Activated CD4-positive, alpha-beta T cell treated with anti-CD3 and anti-CD28 coated beads, Interleukin-2, amount 10 ng/mL, durations not matched to agents 24 days and 14 days (primary cell): Measurements from ENCODE around the gene PSMA8. TPM values are rescaled to one million over a fixed set of nuclear protein-coding genes. Genes with fewer than 3 reads are reported as not detected.

Experiments used
- DNase-seq: peaks from one replicate; pipeline ENCODE4 v3.0.0; 2022
- H3K27ac Mint-ChIP-seq: one replicate; pipeline ENCODE4 v1.8.0; 2022; ENCODE audit warnings: mild to moderate bottlenecking, mixed read lengths
- H3K27me3 Mint-ChIP-seq: one replicate; pipeline ENCODE4 v1.8.0; 2022; ENCODE audit warnings: mixed read lengths
- H3K36me3 Mint-ChIP-seq: one replicate; pipeline ENCODE4 v1.8.0; 2022; ENCODE audit warnings: low read depth, mild to moderate bottlenecking, mixed read lengths
- H3K4me1 Mint-ChIP-seq: one replicate; pipeline ENCODE4 v1.8.0; 2021; ENCODE audit warnings: mixed read lengths
- H3K4me3 Mint-ChIP-seq: one replicate; pipeline ENCODE4 v1.8.0; 2022; ENCODE audit warnings: mild to moderate bottlenecking, moderate library complexity, mixed read lengths
- H3K9me3 Mint-ChIP-seq: one replicate; pipeline ENCODE4 v1.8.0; 2021; ENCODE audit warnings: mixed read lengths
- intact Hi-C: fragments of 100-400 bp; cut with micrococcal nuclease; formaldehyde crosslinking; loops from one replicate; pipeline ENCODE4 v1.15.1; 2023
- total RNA-seq: library from RNA; stranded (reverse); gene quantifications from 2 replicates; pipeline ENCODE4 v1.2.3, GENCODE V29; 2022

The PSMA8 gene
- total RNA-seq: 0.80 and 0.93 TPM in 2 replicates

GRCh38 chr18:26133652-26134051, at the start of gene PSMA8:
TSS of gene PSMA8 (plus strand) at chr18:26133869. CDS start at chr18:26133966, 97 bp downstream.
- no peaks in the 10 kb centered on the region for H3K9me3 Mint-ChIP-seq
- H3K4me1 Mint-ChIP-seq: peaks cover 2% of the 10 kb centered on the region
- H3K36me3 Mint-ChIP-seq: no peaks in the 10 kb centered on the region
- peak within 1 kb of the TSS; percentile 80 for H3K4me3 Mint-ChIP-seq
- DNase-seq: peak; percentile 84
- no peaks in the 10 kb centered on the region for H3K27me3 Mint-ChIP-seq
- intact Hi-C loops: no loop called here
- peak within 1 kb of the TSS; percentile 83 for H3K27ac Mint-ChIP-seq

- Mint-ChIP-seq H3K27me3 (no peaks in the 10 kb centered on the region), H3K36me3 (peaks cover 58% of the 10 kb centered on the region), H3K27ac (no peak overlapping the region), H3K4me3 (no peak overlapping the region), H3K4me1 (peaks cover 23% of the 10 kb centered on the region), H3K9me3 (no peaks in the 10 kb centered on the region)
- intact Hi-C loops: loop anchor here (10.0 kb wide), 1 partner anchor 60 kb away; no protein-coding TSS in a partner anchor
- DNase-seq: no peak
These were observed 48.6 kb upstream of the PSMA8 start for GRCh38 chr18:26085056-26085455.

- DNase-seq: no peak
- Mint-ChIP-seq H3K9me3 (no peaks in the 10 kb centered on the region), H3K27ac (no peak overlapping the region), H3K4me3 (no peak overlapping the region), H3K4me1 (peaks cover 27% of the 10 kb centered on the region), H3K27me3 (no peaks in the 10 kb centered on the region), H3K36me3 (peaks cover 44% of the 10 kb centered on the region)
- intact Hi-C loops: loop anchor here (10.0 kb wide), 1 partner anchor 62 kb away; no protein-coding TSS in a partner anchor
These were observed 46.7 kb upstream of the PSMA8 start for GRCh38 chr18:26086959-26087358.

GRCh38 chr18:26088487-26088886, 45.2 kb upstream of the PSMA8 start:
- peaks cover 23% of the 10 kb centered on the region for H3K4me1 Mint-ChIP-seq
- H3K27ac Mint-ChIP-seq: peak overlapping the region; percentile 47
- peaks cover 32% of the 10 kb centered on the region for H3K36me3 Mint-ChIP-seq
- H3K9me3 Mint-ChIP-seq: no peaks in the 10 kb centered on the region
- no peak for DNase-seq
- H3K4me3 Mint-ChIP-seq: peak overlapping the region; percentile 97
- H3K27me3 Mint-ChIP-seq: no peaks in the 10 kb centered on the region
- intact Hi-C loops: loop anchor here (2.0 to 10.0 kb wide), 2 partner anchors 32 to 64 kb away; no protein-coding TSS in a partner anchor

GRCh38 chr18:26089293-26090129, 44.2 kb upstream of the PSMA8 start:
- no peaks in the 10 kb centered on the region for H3K9me3 Mint-ChIP-seq
- H3K36me3 Mint-ChIP-seq: peaks cover 25% of the 10 kb centered on the region
- peak overlapping the region; percentile 97 for H3K27ac Mint-ChIP-seq
- DNase-seq: peak; percentile 68
- intact Hi-C loops: loop anchor here (1.0 to 10.0 kb wide), 4 partner anchors 33 to 455 kb away; partner anchors contain the start of genes KCTD1 and TAF4B
- peaks cover 19% of the 10 kb centered on the region for H3K4me1 Mint-ChIP-seq
- H3K27me3 Mint-ChIP-seq: no peaks in the 10 kb centered on the region
- H3K4me3 Mint-ChIP-seq: peak overlapping the region; percentile 97

- DNase-seq: peak; percentile 97
- Mint-ChIP-seq H3K9me3 (no peaks in the 10 kb centered on the region), H3K27ac (peak within 1 kb of the TSS; percentile 97), H3K4me3 (peak within 1 kb of the TSS; percentile 97), H3K4me1 (peaks cover 19% of the 10 kb centered on the region), H3K36me3 (peaks cover 19% of the 10 kb centered on the region), H3K27me3 (no peaks in the 10 kb centered on the region)
- intact Hi-C loops: loop anchor here (1.0 to 10.0 kb wide), 2 partner anchors 136 to 454 kb away; partner anchors contain the start of genes KCTD1 and TAF4B
These were observed 43.3 kb upstream of the PSMA8 start, which contains the start of gene SS18 for GRCh38 chr18:26090130-26091046. TSS of gene SS18 (minus strand) at chr18:26090613. CDS start at chr18:26090569, 44 bp downstream.

GRCh38 chr18:26091047-26091630, 42.5 kb upstream of the PSMA8 start:
- DNase-seq: no peak
- no peaks in the 10 kb centered on the region for H3K27me3 Mint-ChIP-seq
- peak overlapping the region; percentile 97 for H3K27ac Mint-ChIP-seq
- peak overlapping the region; percentile 97 for H3K4me3 Mint-ChIP-seq
- H3K4me1 Mint-ChIP-seq: peaks cover 19% of the 10 kb centered on the region
- intact Hi-C loops: loop anchor here (10.0 kb wide), 1 partner anchor 454 kb away; the partner anchor contains the start of gene KCTD1
- H3K9me3 Mint-ChIP-seq: no peaks in the 10 kb centered on the region
- H3K36me3 Mint-ChIP-seq: peaks cover 14% of the 10 kb centered on the region

GRCh38 chr18:26096852-26097251, 36.8 kb upstream of the PSMA8 start:
- intact Hi-C loops: loop anchor here (10.0 kb wide), 1 partner anchor 448 kb away; the partner anchor contains the start of gene KCTD1
- Mint-ChIP-seq H3K4me3 (no peak overlapping the region), H3K9me3 (peaks cover 3% of the 10 kb centered on the region), H3K4me1 (no peaks in the 10 kb centered on the region), H3K27me3 (peaks cover 13% of the 10 kb centered on the region), H3K27ac (no peak overlapping the region), H3K36me3 (no peaks in the 10 kb centered on the region)
- DNase-seq: no peak

GRCh38 chr18:26097563-26097962, 36.1 kb upstream of the PSMA8 start:
- Mint-ChIP-seq H3K36me3 (no peaks in the 10 kb centered on the region), H3K27me3 (peaks cover 13% of the 10 kb centered on the region), H3K9me3 (peaks cover 3% of the 10 kb centered on the region), H3K4me1 (no peaks in the 10 kb centered on the region), H3K4me3 (no peak overlapping the region), H3K27ac (no peak overlapping the region)
- DNase-seq: no peak
- intact Hi-C loops: loop anchor here (10.0 kb wide), 1 partner anchor 447 kb away; the partner anchor contains the start of gene KCTD1

GRCh38 chr18:26103579-26103978, 30.1 kb upstream of the PSMA8 start:
- H3K4me3 Mint-ChIP-seq: no peak overlapping the region
- no peaks in the 10 kb centered on the region for H3K9me3 Mint-ChIP-seq
- H3K27ac Mint-ChIP-seq: no peak overlapping the region
- peaks cover 11% of the 10 kb centered on the region for H3K27me3 Mint-ChIP-seq
- no peaks in the 10 kb centered on the region for H3K4me1 Mint-ChIP-seq
- peak; percentile 77 for DNase-seq
- intact Hi-C loops: no loop called here
- H3K36me3 Mint-ChIP-seq: no peaks in the 10 kb centered on the region

GRCh38 chr18:26104035-26104434, 29.6 kb upstream of the PSMA8 start:
- Mint-ChIP-seq H3K36me3 (no peaks in the 10 kb centered on the region), H3K27me3 (peaks cover 9% of the 10 kb centered on the region), H3K4me3 (no peak overlapping the region), H3K27ac (no peak overlapping the region), H3K9me3 (no peaks in the 10 kb centered on the region), H3K4me1 (no peaks in the 10 kb centered on the region)
- no peak for DNase-seq
- intact Hi-C loops: no loop called here

- intact Hi-C loops: no loop called here
- Mint-ChIP-seq H3K36me3 (no peaks in the 10 kb centered on the region), H3K4me1 (no peaks in the 10 kb centered on the region), H3K4me3 (no peak overlapping the region), H3K27me3 (peaks cover 6% of the 10 kb centered on the region), H3K27ac (no peak overlapping the region), H3K9me3 (peaks cover 10% of the 10 kb centered on the region)
- no peak for DNase-seq
These were observed 14.4 kb upstream of the PSMA8 start for GRCh38 chr18:26119246-26119645.

- H3K9me3 Mint-ChIP-seq: peaks cover 4% of the 10 kb centered on the region
- H3K4me3 Mint-ChIP-seq: no peak overlapping the region
- H3K27me3 Mint-ChIP-seq: peaks cover 6% of the 10 kb centered on the region
- DNase-seq: no peak
- H3K4me1 Mint-ChIP-seq: no peaks in the 10 kb centered on the region
- H3K36me3 Mint-ChIP-seq: no peaks in the 10 kb centered on the region
- intact Hi-C loops: no loop called here
- no peak overlapping the region for H3K27ac Mint-ChIP-seq
These were observed 12.2 kb upstream of the PSMA8 start for GRCh38 chr18:26121476-26121875.
